Measurements from ENCODE around the gene GMDS. TPM values are rescaled to one million over a fixed set of nuclear protein-coding genes. Genes with fewer than 3 reads are reported as not detected.

GMDS gene
- total and polyA plus RNA-seq, 2 experiments from 2014 or later = 30.1 to 36.5 TPM

DNA sequence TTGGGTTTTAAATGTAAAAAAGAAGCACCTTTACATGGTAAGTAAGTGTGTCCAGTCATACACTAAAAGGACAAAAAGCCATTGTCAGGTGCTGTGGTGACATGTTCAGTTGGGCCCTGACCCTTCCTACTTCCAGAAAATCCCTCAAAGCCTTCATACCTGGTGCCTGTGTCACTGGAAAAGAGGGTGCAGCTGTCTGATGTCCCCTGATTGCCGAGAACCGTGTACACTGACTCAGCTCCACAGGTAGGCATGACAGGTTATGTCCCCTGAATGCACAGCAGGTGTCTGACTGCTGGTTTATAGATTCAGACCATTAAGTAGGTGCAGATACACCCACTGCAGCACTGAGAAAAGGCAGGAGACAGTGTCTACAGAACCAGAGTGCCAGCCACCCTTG, 536.6 kb downstream of the GMDS start:
- ATAC-seq (no peak), DNase-seq (ENCODE audit: low spot score) (no peak)
- no peak overlapping the region for H3K27ac Mint-ChIP-seq
- no peaks in the 10 kb centered on the region for H3K9me3 Mint-ChIP-seq
- Histone ChIP-seq H3F3A (replicated peaks; ENCODE audit: low read depth) (no peaks in the 10 kb centered on the region), H2AFZ (no peak overlapping the region), H3K79me2 (replicated peaks; ENCODE audit: insufficient read depth) (no peaks in the 10 kb centered on the region), H3K27me3 (ENCODE audit: insufficient read depth) (no peaks in the 10 kb centered on the region), H3K36me3 (ENCODE audit: insufficient read depth) (no peaks in the 10 kb centered on the region), H4K20me1 (replicated peaks; ENCODE audit: insufficient read depth) (no peaks in the 10 kb centered on the region), H3K4me1 (ENCODE audit: insufficient read depth) (no peaks in the 10 kb centered on the region), H3K4me3 (no peak overlapping the region), H3K27ac (ENCODE audit: low read depth) (no peak overlapping the region), H3K4me2 (no peak overlapping the region), H3K9me2 (ENCODE audit: insufficient read depth) (no peaks in the 10 kb centered on the region)
- H3K27me3 Mint-ChIP-seq (ENCODE audit: insufficient read depth, low read depth, poor library complexity) = no peaks in the 10 kb centered on the region
- H3K4me1 Mint-ChIP-seq = no peaks in the 10 kb centered on the region
- H3K4me3 Mint-ChIP-seq = no peak overlapping the region
- no peak for TF ChIP-seq POLR2AphosphoS5 (IDR thresholded peaks at IDR 0.05; ENCODE audit: low read depth)
- TF ChIP-seq, protein P1, sequence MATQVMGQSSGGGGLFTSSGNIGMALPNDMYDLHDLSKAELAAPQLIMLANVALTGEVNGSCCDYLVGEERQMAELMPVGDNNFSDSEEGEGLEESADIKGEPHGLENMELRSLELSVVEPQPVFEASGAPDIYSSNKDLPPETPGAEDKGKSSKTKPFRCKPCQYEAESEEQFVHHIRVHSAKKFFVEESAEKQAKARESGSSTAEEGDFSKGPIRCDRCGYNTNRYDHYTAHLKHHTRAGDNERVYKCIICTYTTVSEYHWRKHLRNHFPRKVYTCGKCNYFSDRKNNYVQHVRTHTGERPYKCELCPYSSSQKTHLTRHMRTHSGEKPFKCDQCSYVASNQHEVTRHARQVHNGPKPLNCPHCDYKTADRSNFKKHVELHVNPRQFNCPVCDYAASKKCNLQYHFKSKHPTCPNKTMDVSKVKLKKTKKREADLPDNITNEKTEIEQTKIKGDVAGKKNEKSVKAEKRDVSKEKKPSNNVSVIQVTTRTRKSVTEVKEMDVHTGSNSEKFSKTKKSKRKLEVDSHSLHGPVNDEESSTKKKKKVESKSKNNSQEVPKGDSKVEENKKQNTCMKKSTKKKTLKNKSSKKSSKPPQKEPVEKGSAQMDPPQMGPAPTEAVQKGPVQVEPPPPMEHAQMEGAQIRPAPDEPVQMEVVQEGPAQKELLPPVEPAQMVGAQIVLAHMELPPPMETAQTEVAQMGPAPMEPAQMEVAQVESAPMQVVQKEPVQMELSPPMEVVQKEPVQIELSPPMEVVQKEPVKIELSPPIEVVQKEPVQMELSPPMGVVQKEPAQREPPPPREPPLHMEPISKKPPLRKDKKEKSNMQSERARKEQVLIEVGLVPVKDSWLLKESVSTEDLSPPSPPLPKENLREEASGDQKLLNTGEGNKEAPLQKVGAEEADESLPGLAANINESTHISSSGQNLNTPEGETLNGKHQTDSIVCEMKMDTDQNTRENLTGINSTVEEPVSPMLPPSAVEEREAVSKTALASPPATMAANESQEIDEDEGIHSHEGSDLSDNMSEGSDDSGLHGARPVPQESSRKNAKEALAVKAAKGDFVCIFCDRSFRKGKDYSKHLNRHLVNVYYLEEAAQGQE (IDR thresholded peaks at IDR 0.05; ENCODE audit: unreplicated experiment) = no peak
- TF ChIP-seq, protein P2, sequence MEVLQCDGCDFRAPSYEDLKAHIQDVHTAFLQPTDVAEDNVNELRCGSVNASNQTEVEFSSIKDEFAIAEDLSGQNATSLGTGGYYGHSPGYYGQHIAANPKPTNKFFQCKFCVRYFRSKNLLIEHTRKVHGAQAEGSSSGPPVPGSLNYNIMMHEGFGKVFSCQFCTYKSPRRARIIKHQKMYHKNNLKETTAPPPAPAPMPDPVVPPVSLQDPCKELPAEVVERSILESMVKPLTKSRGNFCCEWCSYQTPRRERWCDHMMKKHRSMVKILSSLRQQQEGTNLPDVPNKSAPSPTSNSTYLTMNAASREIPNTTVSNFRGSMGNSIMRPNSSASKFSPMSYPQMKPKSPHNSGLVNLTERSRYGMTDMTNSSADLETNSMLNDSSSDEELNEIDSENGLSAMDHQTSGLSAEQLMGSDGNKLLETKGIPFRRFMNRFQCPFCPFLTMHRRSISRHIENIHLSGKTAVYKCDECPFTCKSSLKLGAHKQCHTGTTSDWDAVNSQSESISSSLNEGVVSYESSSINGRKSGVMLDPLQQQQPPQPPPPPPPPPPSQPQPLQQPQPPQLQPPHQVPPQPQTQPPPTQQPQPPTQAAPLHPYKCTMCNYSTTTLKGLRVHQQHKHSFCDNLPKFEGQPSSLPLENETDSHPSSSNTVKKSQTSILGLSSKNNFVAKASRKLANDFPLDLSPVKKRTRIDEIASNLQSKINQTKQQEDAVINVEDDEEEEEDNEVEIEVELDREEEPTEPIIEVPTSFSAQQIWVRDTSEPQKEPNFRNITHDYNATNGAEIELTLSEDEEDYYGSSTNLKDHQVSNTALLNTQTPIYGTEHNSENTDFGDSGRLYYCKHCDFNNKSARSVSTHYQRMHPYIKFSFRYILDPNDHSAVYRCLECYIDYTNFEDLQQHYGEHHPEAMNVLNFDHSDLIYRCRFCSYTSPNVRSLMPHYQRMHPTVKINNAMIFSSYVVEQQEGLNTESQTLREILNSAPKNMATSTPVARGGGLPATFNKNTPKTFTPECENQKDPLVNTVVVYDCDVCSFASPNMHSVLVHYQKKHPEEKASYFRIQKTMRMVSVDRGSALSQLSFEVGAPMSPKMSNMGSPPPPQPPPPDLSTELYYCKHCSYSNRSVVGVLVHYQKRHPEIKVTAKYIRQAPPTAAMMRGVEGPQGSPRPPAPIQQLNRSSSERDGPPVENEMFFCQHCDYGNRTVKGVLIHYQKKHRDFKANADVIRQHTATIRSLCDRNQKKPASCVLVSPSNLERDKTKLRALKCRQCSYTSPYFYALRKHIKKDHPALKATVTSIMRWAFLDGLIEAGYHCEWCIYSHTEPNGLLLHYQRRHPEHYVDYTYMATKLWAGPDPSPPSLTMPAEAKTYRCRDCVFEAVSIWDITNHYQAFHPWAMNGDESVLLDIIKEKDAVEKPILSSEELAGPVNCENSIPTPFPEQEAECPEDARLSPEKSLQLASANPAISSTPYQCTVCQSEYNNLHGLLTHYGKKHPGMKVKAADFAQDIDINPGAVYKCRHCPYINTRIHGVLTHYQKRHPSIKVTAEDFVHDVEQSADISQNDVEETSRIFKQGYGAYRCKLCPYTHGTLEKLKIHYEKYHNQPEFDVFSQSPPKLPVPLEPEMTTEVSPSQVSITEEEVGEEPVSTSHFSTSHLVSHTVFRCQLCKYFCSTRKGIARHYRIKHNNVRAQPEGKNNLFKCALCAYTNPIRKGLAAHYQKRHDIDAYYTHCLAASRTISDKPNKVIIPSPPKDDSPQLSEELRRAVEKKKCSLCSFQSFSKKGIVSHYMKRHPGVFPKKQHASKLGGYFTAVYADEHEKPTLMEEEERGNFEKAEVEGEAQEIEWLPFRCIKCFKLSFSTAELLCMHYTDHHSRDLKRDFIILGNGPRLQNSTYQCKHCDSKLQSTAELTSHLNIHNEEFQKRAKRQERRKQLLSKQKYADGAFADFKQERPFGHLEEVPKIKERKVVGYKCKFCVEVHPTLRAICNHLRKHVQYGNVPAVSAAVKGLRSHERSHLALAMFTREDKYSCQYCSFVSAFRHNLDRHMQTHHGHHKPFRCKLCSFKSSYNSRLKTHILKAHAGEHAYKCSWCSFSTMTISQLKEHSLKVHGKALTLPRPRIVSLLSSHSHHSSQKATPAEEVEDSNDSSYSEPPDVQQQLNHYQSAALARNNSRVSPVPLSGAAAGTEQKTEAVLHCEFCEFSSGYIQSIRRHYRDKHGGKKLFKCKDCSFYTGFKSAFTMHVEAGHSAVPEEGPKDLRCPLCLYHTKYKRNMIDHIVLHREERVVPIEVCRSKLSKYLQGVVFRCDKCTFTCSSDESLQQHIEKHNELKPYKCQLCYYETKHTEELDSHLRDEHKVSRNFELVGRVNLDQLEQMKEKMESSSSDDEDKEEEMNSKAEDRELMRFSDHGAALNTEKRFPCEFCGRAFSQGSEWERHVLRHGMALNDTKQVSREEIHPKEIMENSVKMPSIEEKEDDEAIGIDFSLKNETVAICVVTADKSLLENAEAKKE (CRISPR knock-in tag; IDR thresholded peaks at IDR 0.05) = no peak
- no peak for TF ChIP-seq ETS1 (IDR thresholded peaks at IDR 0.05)
- TF ChIP-seq EZH2 (IDR thresholded peaks at IDR 0.05; ENCODE audit: low read depth, unreplicated experiment) = no peak
- TF ChIP-seq, protein P3, sequence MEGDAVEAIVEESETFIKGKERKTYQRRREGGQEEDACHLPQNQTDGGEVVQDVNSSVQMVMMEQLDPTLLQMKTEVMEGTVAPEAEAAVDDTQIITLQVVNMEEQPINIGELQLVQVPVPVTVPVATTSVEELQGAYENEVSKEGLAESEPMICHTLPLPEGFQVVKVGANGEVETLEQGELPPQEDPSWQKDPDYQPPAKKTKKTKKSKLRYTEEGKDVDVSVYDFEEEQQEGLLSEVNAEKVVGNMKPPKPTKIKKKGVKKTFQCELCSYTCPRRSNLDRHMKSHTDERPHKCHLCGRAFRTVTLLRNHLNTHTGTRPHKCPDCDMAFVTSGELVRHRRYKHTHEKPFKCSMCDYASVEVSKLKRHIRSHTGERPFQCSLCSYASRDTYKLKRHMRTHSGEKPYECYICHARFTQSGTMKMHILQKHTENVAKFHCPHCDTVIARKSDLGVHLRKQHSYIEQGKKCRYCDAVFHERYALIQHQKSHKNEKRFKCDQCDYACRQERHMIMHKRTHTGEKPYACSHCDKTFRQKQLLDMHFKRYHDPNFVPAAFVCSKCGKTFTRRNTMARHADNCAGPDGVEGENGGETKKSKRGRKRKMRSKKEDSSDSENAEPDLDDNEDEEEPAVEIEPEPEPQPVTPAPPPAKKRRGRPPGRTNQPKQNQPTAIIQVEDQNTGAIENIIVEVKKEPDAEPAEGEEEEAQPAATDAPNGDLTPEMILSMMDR (conservative IDR thresholded peaks at IDR 0.05; ENCODE audit: low read depth in 2 of 2) = no peak
- no peak for TF ChIP-seq CREB1 (CRISPR knock-in tag; IDR thresholded peaks at IDR 0.05; ENCODE audit: low read depth)
- no peak for TF ChIP-seq JUNB (IDR thresholded peaks at IDR 0.05; ENCODE audit: unreplicated experiment)
- no peak for TF ChIP-seq EZH2phosphoT487 (IDR thresholded peaks at IDR 0.05; ENCODE audit: unreplicated experiment)
- TF ChIP-seq ZNF114 (CRISPR knock-in tag; IDR thresholded peaks at IDR 0.05) = no peak
- TF ChIP-seq STAT1 (IDR thresholded peaks at IDR 0.05; ENCODE audit: unreplicated experiment) = no peak
- no peak for TF ChIP-seq ZNF331 (CRISPR knock-in tag; IDR thresholded peaks at IDR 0.05; ENCODE audit: low read depth)
- H3K36me3 Mint-ChIP-seq (ENCODE audit: low read depth) = no peaks in the 10 kb centered on the region
